GDM1 (cell line): ENCODE data around the gene TRPM3.

ENCODE experiments used
- DNase-seq: peaks from one replicate; lab custom pipeline; 2025; lab: John Stamatoyannopoulos, UW

The TRPM3 gene

DNA sequence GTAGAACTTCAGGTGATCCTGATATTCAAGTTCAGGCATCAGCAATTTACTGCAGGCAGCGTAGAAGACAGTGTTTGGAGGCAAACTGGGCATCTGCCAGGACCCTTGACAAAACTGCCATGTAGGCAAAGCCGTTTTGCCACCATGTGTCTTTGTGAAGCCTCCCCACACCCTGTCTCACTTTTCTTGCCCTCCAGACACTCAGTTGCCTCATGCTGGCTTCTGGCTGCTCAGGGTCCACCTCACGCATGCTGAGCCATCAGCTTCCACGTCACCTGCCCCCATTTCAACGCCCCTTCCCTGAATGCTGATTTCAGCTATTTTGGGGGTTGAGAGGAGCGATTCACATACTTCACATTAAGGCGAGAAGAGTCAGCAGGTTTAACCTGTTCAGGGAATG is 541.7 kb downstream of the TRPM3 start:
- DNase-seq: no peak

GRCh38 chr9:70578720-70579119 is 542.7 kb downstream of the TRPM3 start:
- DNase-seq: no peak

DNA sequence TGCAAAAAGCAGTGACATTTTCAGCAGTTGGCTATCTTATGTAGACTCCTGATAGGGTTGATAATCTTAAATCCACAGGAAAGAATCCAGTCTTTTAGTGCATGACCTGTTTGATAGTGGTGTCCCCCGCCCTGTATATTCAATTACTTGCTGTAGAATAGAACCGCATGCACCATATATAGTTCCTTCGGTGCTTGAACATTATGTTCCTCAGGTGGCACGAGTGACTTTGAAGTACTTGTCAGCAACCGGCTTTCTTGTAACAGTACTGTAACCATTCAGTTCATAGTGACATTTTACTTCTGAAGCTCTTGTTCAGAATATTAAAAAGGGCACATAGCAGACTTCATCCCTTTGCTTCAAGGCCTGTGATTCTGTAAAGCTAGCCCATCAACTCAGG is 543.8 kb downstream of the TRPM3 start:
- no peak for DNase-seq

GRCh38 chr9:70576116-70576515 is 545.3 kb downstream of the TRPM3 start:
- no peak for DNase-seq

- no peak for DNase-seq
Observed at GRCh38 chr9:70574151-70574837, 547.1 kb downstream of the TRPM3 start.

DNA sequence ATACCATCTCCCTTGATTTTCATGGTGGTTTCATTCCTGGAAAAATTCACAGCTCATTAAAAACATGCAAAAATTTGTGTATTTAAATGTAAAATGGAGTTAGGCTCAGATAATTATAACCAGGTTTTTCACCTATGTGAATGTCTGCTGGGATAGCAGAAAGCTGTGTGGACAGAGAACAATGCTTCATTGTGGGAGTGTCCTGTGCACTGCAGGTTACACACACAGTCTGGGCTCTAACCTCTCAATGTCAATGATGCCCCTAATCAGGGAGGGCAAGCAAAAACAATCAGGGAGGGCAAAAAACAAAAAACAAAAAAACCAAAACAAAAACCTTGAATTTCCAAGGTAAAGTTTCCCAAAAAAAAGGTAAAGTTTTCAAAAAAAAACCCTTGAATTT is 548.1 kb downstream of the TRPM3 start:
- DNase-seq: no peak

- DNase-seq: no peak
Observed at GRCh38 chr9:70571258-70571657, 550.2 kb downstream of the TRPM3 start.

GRCh38 chr9:70569791-70570190 is 551.6 kb downstream of the TRPM3 start:
- DNase-seq: no peak

- no peak for DNase-seq
Observed at GRCh38 chr9:70569070-70569772, 552.2 kb downstream of the TRPM3 start.

DNA sequence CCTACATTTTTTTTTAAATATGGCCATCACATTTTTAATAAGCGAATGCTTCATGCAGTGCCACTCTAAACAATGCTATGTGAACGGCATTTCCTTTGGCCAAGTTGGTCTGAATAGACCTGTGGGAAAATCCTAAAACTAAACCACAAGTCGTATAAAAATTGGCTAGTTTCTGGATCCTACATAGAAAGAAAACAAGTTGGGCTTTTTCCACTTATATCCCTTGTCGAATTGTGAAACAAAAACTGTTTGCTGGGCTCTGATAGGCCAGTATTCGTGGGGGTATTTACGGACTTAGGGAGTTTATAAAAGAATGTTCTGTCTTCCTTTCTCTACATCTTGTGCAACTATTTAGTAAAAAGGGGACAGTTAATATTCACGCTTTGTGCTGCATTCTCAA is 553.9 kb downstream of the TRPM3 start:
- DNase-seq: no peak

GRCh38 chr9:70566751-70567150 is 554.7 kb downstream of the TRPM3 start:
- DNase-seq: no peak

GRCh38 chr9:70566066-70566465 is 555.4 kb downstream of the TRPM3 start:
- DNase-seq: no peak

GRCh38 chr9:70564468-70565335 is 556.7 kb downstream of the TRPM3 start:
- DNase-seq: no peak

GRCh38 chr9:70563431-70564204 is 557.8 kb downstream of the TRPM3 start:
- peak; percentile 64 for DNase-seq

DNA sequence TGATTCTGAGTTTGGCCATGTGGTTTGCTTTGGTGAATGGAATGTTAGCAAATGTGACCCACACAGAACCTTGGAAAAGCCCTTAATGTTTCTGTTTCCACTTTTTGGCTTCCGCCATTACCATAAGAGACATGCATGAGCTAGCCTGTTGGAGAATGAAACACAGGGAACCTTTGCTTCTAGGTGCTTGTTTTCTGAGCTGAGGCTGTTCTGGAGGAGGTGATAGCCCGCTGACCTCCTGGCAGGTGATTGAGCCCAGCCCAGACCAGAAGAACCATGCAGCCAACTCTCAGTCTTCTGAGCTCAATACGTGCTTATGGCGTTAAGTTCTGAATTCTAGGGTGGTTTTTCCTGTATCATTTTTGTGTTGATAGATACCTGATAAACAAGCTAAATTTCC is 558.4 kb downstream of the TRPM3 start:
- DNase-seq: no peak

DNA sequence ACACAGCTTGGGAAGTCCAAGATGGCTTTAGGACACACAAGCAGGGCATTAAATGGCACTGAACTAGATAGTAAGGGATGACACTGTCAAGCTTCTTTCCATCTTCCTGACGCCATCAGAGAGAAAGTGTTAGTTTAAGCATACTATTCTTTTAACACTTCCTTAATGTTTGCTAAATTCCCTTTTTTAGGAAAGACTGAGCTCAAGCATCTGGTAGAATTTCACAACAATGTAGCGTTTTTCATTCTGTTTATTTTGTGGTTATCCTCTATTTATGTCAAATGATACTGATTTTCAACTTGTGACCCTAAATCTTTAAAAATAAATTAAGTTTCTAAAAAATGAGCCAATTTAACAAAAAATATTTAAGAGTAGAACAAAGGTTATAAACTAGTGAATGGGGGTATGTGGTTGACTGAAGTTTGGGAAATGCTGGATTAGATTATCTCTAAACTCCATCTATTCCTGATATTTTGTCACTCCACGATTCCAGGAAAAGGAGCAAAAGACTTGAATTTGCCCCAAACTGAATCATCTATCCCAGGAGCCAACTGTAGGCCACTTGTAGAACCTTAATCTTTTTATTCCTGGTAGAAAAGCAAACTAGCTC is 559.5 kb downstream of the TRPM3 start:
- no peak for DNase-seq

GRCh38 chr9:70561111-70561510 is 560.3 kb downstream of the TRPM3 start:
- no peak for DNase-seq

- DNase-seq: no peak
Observed at GRCh38 chr9:70559102-70559501, 562.3 kb downstream of the TRPM3 start.

- DNase-seq: no peak
Observed at GRCh38 chr9:70557661-70558369, 563.6 kb downstream of the TRPM3 start.

DNA sequence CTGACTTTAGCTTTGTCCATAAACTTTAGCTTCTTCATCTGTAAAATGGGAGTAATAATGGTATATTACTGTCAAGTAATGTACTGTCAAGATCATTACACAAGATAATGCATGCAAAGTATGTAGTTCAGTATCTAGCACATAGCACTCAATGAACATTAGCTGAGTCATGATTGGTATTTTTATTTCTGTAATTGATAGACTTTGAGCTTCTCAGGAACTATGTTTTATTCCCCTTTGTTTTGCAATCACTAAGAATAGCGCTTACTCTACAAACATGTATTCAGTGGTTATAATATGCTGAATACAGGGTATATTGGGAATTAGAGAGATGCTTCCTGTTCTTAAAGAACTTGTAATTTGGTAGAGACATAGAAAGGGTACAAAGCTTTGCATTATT is 564.6 kb downstream of the TRPM3 start:
- no peak for DNase-seq

DNA sequence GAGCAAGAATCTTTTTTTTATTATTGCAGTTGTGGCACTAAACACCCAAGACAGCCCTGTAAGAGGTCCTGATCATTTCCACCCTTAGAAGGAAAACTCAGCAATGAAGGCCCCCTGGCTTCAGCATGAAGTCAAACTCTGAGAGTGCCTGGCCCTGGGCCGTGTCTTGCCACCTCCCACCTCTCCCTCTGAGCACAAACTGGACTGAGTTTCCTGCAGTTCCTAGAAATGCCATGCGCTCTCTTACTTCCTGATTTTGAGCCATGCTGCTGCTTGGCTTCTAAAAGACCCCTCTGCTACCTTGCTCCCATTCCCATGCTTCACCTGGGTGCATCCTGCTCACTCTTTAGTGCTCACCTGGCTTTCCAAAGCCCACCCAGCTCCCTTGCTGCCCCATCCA is 566.5 kb downstream of the TRPM3 start:
- peak; percentile 9 for DNase-seq
